Measurements from ENCODE around the gene GRIP2.

GRCh38 chr3:14548321-14548729 is 8.2 kb upstream of the GRIP2 start:
- no peak for TF ChIP-seq CREB5 (CRISPR knock-in tag; IDR thresholded peaks at IDR 0.05; ENCODE audit: low read depth)
- TF ChIP-seq ZFP30 (CRISPR knock-in tag; IDR thresholded peaks at IDR 0.05), result no peak
- no peak for TF ChIP-seq ARNTL (CRISPR knock-in tag; IDR thresholded peaks at IDR 0.05; ENCODE audit: borderline replicate concordance, low read depth)
- TF ChIP-seq ZNF70 (CRISPR knock-in tag; IDR thresholded peaks at IDR 0.05), result no peak
- TF ChIP-seq CSRNP3 (CRISPR knock-in tag; IDR thresholded peaks at IDR 0.05), result no peak
- no peak for TF ChIP-seq ZC3H10 (CRISPR knock-in tag; IDR thresholded peaks at IDR 0.05)
- no peak for TF ChIP-seq ZFP3 (CRISPR knock-in tag; IDR thresholded peaks at IDR 0.05)
